Keratinocyte (primary cell): ENCODE data around the gene ACTR2. TPM values are rescaled to one million over a fixed set of nuclear protein-coding genes. Genes with fewer than 3 reads are reported as not detected.

Source experiments
- DNase-seq: peaks from one replicate; pipeline ENCODE4 v3.0.0-alpha.2; 2011; ENCODE audit warnings: low read depth, missing footprints, low spot score
- FAIRE-seq: peaks from 2 replicates; lab custom pipeline; 2011; peaks lifted over from hg19 to GRCh38; lab: Jason Lieb, UNC
- H2AFZ ChIP-seq: 2 replicates; pipeline ENCODE4 v1.6.0; 2012; ENCODE audit warnings: low read length, control low read depth, inconsistent platforms; ENCODE audit not compliant: control insufficient read depth
- H3K27ac ChIP-seq: 2 replicates; pipeline ENCODE4 v1.5.1; 2011; ENCODE audit warnings: low read length; ENCODE audit not compliant: control insufficient read depth, insufficient read depth
- H3K27me3 ChIP-seq: 3 replicates; pipeline ENCODE4 v1.6.0; 2011; ENCODE audit warnings: low read length; ENCODE audit not compliant: control insufficient read depth, insufficient read depth; ENCODE audit errors: extremely low read depth
- H3K36me3 ChIP-seq, 2 experiments: 2 replicates in 1 of 2; 3 replicates in 1 of 2; pipeline ENCODE4 v1.5.1; 2011; ENCODE audit warnings: low read length in 2 of 2, mild to moderate bottlenecking in 1 of 2; ENCODE audit not compliant: control insufficient read depth in 2 of 2, insufficient read depth in 2 of 2; ENCODE audit errors: extremely low read depth in 1 of 2
- H3K4me1 ChIP-seq: 3 replicates; pipeline ENCODE4 v1.5.1; 2011; ENCODE audit warnings: low read length; ENCODE audit not compliant: control insufficient read depth, insufficient read depth; ENCODE audit errors: extremely low read depth
- H3K4me2 ChIP-seq: 3 replicates; pipeline ENCODE4 v1.6.0; 2011; ENCODE audit warnings: low read depth, low read length; ENCODE audit not compliant: control insufficient read depth, insufficient read depth; ENCODE audit errors: extremely low read depth
- H3K4me3 ChIP-seq, 3 experiments: fragments of 200-600 bp in 1 of 3; sonication (generic) in 1 of 3; 2 replicates in 2 of 3; 3 replicates in 1 of 3; pipeline ENCODE4 v1.5.1; 2011 to 2016; ENCODE audit warnings: low read length in 3 of 3, mild to moderate bottlenecking in 3 of 3, control low read depth in 2 of 3, inconsistent platforms in 1 of 3, low read depth in 1 of 3, mixed read lengths in 1 of 3, mixed run types in 1 of 3, moderate library complexity in 1 of 3; ENCODE audit not compliant: control insufficient read depth in 2 of 3, insufficient read depth in 2 of 3; ENCODE audit errors: extremely low read depth in 1 of 3
- H3K79me2 ChIP-seq: 2 replicates; pipeline ENCODE4 v1.6.0; 2012; ENCODE audit warnings: low read length; ENCODE audit not compliant: control insufficient read depth, insufficient read depth
- H3K9ac ChIP-seq: 3 replicates; pipeline ENCODE4 v1.6.0; 2011; ENCODE audit warnings: low read length; ENCODE audit not compliant: control insufficient read depth, insufficient read depth; ENCODE audit errors: extremely low read depth
- H3K9me1 ChIP-seq: 3 replicates; pipeline ENCODE4 v1.6.0; 2011; ENCODE audit warnings: low read length; ENCODE audit not compliant: control insufficient read depth, insufficient read depth; ENCODE audit errors: extremely low read depth
- H3K9me3 ChIP-seq: 2 replicates; pipeline ENCODE4 v1.5.1; 2012; ENCODE audit warnings: low read depth, low read length; ENCODE audit not compliant: control insufficient read depth
- H4K20me1 ChIP-seq: 3 replicates; pipeline ENCODE4 v1.6.0; 2011; ENCODE audit warnings: low read length; ENCODE audit not compliant: control insufficient read depth, insufficient read depth; ENCODE audit errors: extremely low read depth
- CTCF ChIP-seq, 3 experiments: IDR thresholded peaks in 1 of 3; conservative IDR thresholded peaks in 1 of 3; optimal IDR thresholded peaks in 1 of 3; 2 replicates in 2 of 3; 3 replicates in 1 of 3; pipeline versions ENCODE3 to v1.5.1; 2011; ENCODE audit warnings: low read length in 3 of 3, mild to moderate bottlenecking in 3 of 3, moderate library complexity in 2 of 3, control low read depth in 1 of 3, inconsistent platforms in 1 of 3; ENCODE audit not compliant: insufficient read depth in 2 of 3; ENCODE audit errors: extremely low read depth in 1 of 3
- EZH2 ChIP-seq: IDR thresholded peaks from one replicate; pipeline ENCODE4 v1.6.1; 2012; ENCODE audit warnings: inconsistent platforms, mild to moderate bottlenecking, low read length, moderate library complexity
- dilution Hi-C: fragments of 300-500 bp; cut with MboI; formaldehyde crosslinking; loops from one replicate; pipeline ENCODE4 v1.7.0; 2020; ENCODE audit warnings: low sequenced_read_pairs; ENCODE audit not compliant: extremely low pct_ligation_motif_present
- polyA plus RNA-seq, 5 experiments: library from polyadenylated mRNA; depleted of rRNA in 3 of 5; stranded (reverse) in 3 of 5; stranded (forward) in 1 of 5; unstranded in 1 of 5; fragments of >200 nt; gene quantifications; 1 replicate in 1 of 5; 2 replicates in 3 of 5; 3 replicates in 1 of 5; pipeline versions ENCODE4 v1.2.1 to v1.2.3, GENCODE V29; 2011 to 2012; ENCODE audit warnings: missing spikeins in 2 of 5, low read depth in 1 of 5, low replicate concordance in 1 of 5

Gene ACTR2
- polyA plus RNA-seq, 1 donor (not counting 4 experiments of a cell fraction or from before 2014, with no cell fraction given), result 257 TPM

DNA sequence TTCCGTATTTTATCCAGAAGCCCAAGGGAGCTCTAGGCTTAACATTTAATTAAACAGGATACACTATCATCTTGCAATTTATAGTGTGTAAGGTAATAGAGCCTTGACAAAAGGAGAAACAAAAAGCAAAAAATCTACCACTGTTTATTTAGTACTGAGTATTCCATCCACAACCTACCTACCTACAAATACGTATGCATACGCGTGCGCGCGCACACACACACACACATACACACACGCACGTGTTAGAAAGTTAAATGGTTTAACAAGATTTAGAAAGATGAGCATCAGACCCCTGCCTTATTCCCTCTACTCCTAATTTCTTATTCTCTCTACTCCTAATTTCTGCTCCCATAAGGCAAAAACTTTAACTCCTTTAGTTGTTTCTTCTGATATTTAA lies 14.6 kb upstream of the ACTR2 start:
- H3K4me1 ChIP-seq, result no peaks in the 10 kb centered on the region
- dilution Hi-C loops, result no loop called here
- H3K9ac ChIP-seq, result no peak overlapping the region
- H3K27me3 ChIP-seq, result no peaks in the 10 kb centered on the region
- FAIRE-seq (no peak), DNase-seq (no peak)
- no peak overlapping the region for H2AFZ ChIP-seq
- H3K9me1 ChIP-seq, result no peaks in the 10 kb centered on the region
- H3K36me3 ChIP-seq, result no peaks in the 10 kb centered on the region
- H3K27ac ChIP-seq, result no peak overlapping the region
- no peaks in the 10 kb centered on the region for H3K9me3 ChIP-seq
- H3K4me3 ChIP-seq, result no peak overlapping the region
- H3K4me2 ChIP-seq, result no peak overlapping the region
- TF ChIP-seq CTCF (optimal IDR thresholded peaks at IDR 0.05 in 1 of 3, IDR thresholded peaks at IDR 0.05 in 1 of 3, conservative IDR thresholded peaks at IDR 0.05 in 1 of 3; ENCODE audit: extremely low read depth in 1 of 3, insufficient read depth in 2 of 3, low read length in 3 of 3), result no peak
- no peak for TF ChIP-seq EZH2
- no peaks in the 10 kb centered on the region for H3K79me2 ChIP-seq
- no peaks in the 10 kb centered on the region for H4K20me1 ChIP-seq

DNA sequence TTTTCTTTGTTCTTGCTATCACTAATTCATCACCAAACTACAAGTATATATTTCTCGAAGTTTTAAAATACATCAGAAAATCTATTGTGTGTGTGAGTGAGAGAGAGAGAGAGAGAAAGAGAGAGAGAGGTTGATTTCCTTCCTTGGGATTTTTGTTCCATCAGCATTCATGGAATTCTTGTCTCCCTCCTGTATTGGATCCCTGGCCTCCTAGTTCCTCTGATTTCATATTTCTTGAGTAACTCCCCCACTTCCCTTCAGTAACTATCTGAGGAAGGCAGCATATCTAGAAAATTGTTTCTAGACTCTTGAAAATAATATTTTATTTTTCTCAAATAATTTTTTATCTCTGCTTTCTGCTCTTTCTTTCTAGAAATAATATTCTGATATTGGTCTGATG lies 13.3 kb upstream of the ACTR2 start:
- dilution Hi-C loops, result no loop called here
- no peak for TF ChIP-seq CTCF (optimal IDR thresholded peaks at IDR 0.05 in 1 of 3, IDR thresholded peaks at IDR 0.05 in 1 of 3, conservative IDR thresholded peaks at IDR 0.05 in 1 of 3; ENCODE audit: extremely low read depth in 1 of 3, insufficient read depth in 2 of 3, low read length in 3 of 3)
- no peak for TF ChIP-seq EZH2

More for the DNA sequence above, 13.3 kb upstream of the ACTR2 start:
- no peak overlapping the region for H3K4me2 ChIP-seq
- H3K9me3 ChIP-seq, result no peaks in the 10 kb centered on the region
- H3K4me3 ChIP-seq, result no peak overlapping the region
- H3K27ac ChIP-seq, result no peak overlapping the region
- no peaks in the 10 kb centered on the region for H3K4me1 ChIP-seq
- H2AFZ ChIP-seq, result no peak overlapping the region
- FAIRE-seq (no peak), DNase-seq (no peak)
- no peaks in the 10 kb centered on the region for H3K27me3 ChIP-seq
- H3K79me2 ChIP-seq, result no peaks in the 10 kb centered on the region
- H3K9ac ChIP-seq, result no peak overlapping the region
- no peaks in the 10 kb centered on the region for H3K36me3 ChIP-seq
- no peaks in the 10 kb centered on the region for H3K9me1 ChIP-seq
- H4K20me1 ChIP-seq, result no peaks in the 10 kb centered on the region
